Femur (tissue), 1 donor: Measurements from ENCODE around the gene CLCNKA.
A peak's percentile ranks its signal among the peaks of the same experiment; 100 is the strongest.

ENCODE experiments used
- DNase-seq: peaks from one replicate; pipeline ENCODE4 v3.0.0-alpha.2; 2017

CLCNKA gene

DNA sequence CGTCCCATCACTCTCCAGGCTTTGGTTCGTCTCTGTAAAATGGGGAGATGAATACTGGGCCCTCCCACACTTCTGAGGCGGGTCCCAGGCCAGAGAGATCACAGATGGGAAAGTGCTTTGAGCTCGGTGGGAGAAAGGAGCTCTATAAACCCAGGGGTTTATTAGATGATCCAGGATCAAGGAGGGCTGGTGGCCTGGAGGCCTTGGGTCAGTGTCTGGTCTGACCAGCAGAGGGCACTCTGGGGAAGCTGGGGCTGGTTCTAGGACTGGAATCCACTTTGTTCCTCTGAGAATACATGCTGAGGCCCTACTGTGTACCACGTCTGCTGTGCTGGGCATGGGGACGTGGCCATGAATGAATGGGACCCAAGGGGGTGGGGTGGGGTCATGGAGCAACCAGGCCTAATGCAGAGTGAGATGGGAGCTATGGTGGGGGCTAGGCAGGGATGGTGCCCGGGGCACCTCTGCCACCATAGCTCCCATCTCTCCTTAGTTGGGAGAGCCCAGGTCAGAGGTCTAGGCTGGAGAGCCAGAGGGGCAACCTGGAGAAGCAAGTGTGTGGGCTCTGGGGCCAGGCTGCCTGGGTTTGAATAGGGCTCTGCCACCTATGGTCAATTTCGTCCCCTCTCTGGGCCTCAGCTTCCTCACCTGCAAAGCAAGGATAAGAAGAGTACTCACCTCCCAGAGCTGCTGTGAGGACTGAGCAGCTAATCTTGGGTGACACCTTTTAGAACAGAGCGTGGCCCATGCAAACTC, 60.6 kb downstream of the CLCNKA start:
- peak; percentile 69 for DNase-seq

DNA sequence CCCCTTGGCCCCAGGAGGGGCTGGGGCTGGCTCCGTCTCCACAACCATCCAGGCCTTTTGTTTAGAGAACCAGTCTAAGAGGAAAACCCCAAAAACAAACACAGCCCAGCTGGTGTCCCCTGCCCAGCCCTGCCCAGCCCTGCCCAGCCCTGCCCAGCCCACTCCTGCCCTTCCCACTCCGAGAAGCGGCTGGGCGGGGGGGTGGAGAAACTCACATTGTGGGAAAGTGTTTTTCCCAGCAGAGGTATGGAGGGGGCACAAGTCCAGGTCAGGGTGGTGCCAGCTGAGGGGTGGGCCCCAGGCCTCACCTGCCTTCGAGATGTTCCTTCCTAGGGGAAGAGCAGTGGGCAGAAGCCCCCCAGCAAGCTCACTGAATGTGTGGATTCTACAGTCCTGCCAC, 61.6 kb downstream of the CLCNKA start:
- DNase-seq = no peak
